Transverse colon (tissue), 4 donors: ENCODE measurements around the gene RHOT1.

Experiments
- CTCF ChIP-seq, 5 experiments: fragments of 200-600 bp in 3 of 5; fragments of 450-650 bp in 2 of 5; sonication (generic) in 3 of 5; IDR thresholded peaks; 1 replicate in 2 of 5; 2 replicates in 3 of 5; pipeline ENCODE4 v1.5.1; 2016 to 2017; ENCODE audit warnings: antibody characterized with exemption in 5 of 5, inconsistent platforms in 3 of 5, mild to moderate bottlenecking in 2 of 5, moderate library complexity in 1 of 5
- EP300 ChIP-seq: sonication (generic); formaldehyde crosslinking; IDR thresholded peaks from one replicate; pipeline ENCODE4 v1.6.1; 2017; ENCODE audit warnings: antibody characterized with exemption, low read depth
- POLR2AphosphoS5 ChIP-seq, 3 donors: sonication (generic); formaldehyde crosslinking; IDR thresholded peaks; one replicate each; pipeline ENCODE4 v1.6.1; 2016; ENCODE audit warnings: antibody characterized with exemption in 3 of 3

DNA sequence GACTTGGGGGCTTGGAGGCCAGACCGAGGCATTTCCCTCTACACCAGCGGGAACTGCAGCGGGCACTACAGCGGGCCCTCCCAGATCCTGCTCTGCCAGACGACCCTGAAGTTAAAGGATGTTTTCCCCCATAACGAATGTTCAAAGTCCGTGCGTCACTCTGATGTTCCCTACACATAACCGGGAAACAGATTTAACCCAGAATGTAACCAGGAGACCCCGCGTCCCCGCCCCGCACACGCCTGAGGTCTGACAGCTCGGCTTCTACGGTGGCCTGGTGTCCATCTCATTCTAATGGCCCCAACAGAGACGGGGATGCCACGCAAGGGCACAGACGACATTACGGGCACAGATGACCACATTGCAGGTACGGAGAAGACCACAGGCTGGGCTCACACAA, 31.7 kb upstream of the RHOT1 start:
- TF ChIP-seq POLR2AphosphoS5 (IDR thresholded peaks at IDR 0.05): no peak
- TF ChIP-seq CTCF (IDR thresholded peaks at IDR 0.05): no peak
- TF ChIP-seq EP300: no peak
